LNCAP (cell line): Measurements from ENCODE around the gene GALNT10.

Source experiments
- CTCF ChIP-seq: fragments of 450-650 bp; IDR thresholded peaks from 2 replicates; pipeline ENCODE4 v1.5.1; 2017; ENCODE audit warnings: mild to moderate bottlenecking

GALNT10 gene

GRCh38 chr5:154293219-154293618 is 102.7 kb downstream of the GALNT10 start:
- no peak for TF ChIP-seq CTCF

GRCh38 chr5:154295551-154295950 is 105.0 kb downstream of the GALNT10 start:
- TF ChIP-seq CTCF, result no peak

- no peak for TF ChIP-seq CTCF
These were observed 106.1 kb downstream of the GALNT10 start for GRCh38 chr5:154296525-154297159.

GRCh38 chr5:154298065-154298464 is 107.5 kb downstream of the GALNT10 start:
- no peak for TF ChIP-seq CTCF

GRCh38 chr5:154300207-154300883 is 109.8 kb downstream of the GALNT10 start:
- no peak for TF ChIP-seq CTCF

- TF ChIP-seq CTCF, result no peak
These were observed 111.2 kb downstream of the GALNT10 start for GRCh38 chr5:154301726-154302125.

GRCh38 chr5:154302161-154302560 is 111.6 kb downstream of the GALNT10 start:
- no peak for TF ChIP-seq CTCF
